HCT116 (cell line): Measurements from ENCODE around the gene ITGA1. TPM values are rescaled to one million over a fixed set of nuclear protein-coding genes. Genes with fewer than 3 reads are reported as not detected.

Experiments used
- ATAC-seq: fragments of 200-7000 bp; cut with Tn5 transposase; 2 replicates; pipeline ENCODE4 v1.9.1; 2020; ENCODE audit warnings: mild to moderate bottlenecking, moderate library complexity
- BruUV-seq: library from RNA; stranded (reverse); fragments of 400-500 nt; replicated peaks from 2 replicates; lab custom pipeline; 2021; lab: Mats Ljungman, UMichigan
- CTCF ChIA-PET: fragments of 300-600 bp; sonication (Branson Sonifier 250); formaldehyde crosslinking; loops from one replicate; lab custom pipeline; 2021; ENCODE audit warnings: antibody characterized with exemption; lab: Charles Lee
- POLR2A ChIA-PET: fragments of 300-600, 350-600 bp; sonication (Branson Sonifier 250); formaldehyde crosslinking; loops from one replicate; lab custom pipeline; 2021; ENCODE audit warnings: antibody characterized with exemption; lab: Charles Lee
- RAD21 ChIA-PET, 2 experiments: fragments of 300-600 bp; sonication (Branson Sonifier 250); formaldehyde crosslinking; loops; one replicate each; lab custom pipeline; 2023; ENCODE audit warnings: low total read pairs in 2 of 2; ENCODE audit not compliant: uncharacterized antibody in 2 of 2, unreplicated experiment in 2 of 2, low non-redundant PET in 1 of 2; lab: Charles Lee
- DNase-seq: peaks from one replicate; pipeline ENCODE4 v3.0.0-alpha.2; 2010; ENCODE audit warnings: low read depth, low spot score
- H2AFZ ChIP-seq: fragments of 200-600 bp; shearing (Covaris generic), sonication (generic); 2 replicates; pipeline ENCODE4 v1.6.1; 2017; ENCODE audit warnings: low read depth, mixed run types, mixed read lengths, antibody characterized with exemption, low read length; ENCODE audit not compliant: poor library complexity, severe bottlenecking
- H3K27ac ChIP-seq: 2 replicates; pipeline ENCODE4 v1.5.1; 2012; ENCODE audit warnings: low read depth, low read length
- H3K27me3 ChIP-seq: fragments of 200-600 bp; sonication (generic); 2 replicates; pipeline ENCODE4 v1.6.1; 2016; ENCODE audit warnings: mixed run types, low read length, mixed read lengths; ENCODE audit not compliant: insufficient read depth
- H3K36me3 ChIP-seq, 2 experiments: fragments of 200-500 bp in 1 of 2; fragments of 200-600 bp in 1 of 2; sonication (Bioruptor generic) in 1 of 2; sonication (generic) in 1 of 2; 2 replicates each; pipeline versions ENCODE4 v1.5.1 to v1.6.1; 2014 to 2016; ENCODE audit warnings: low read length in 2 of 2, inconsistent platforms in 1 of 2, mixed read lengths in 1 of 2, mixed run types in 1 of 2; ENCODE audit not compliant: insufficient read depth in 2 of 2, control insufficient read depth in 1 of 2
- H3K4me1 ChIP-seq, 2 experiments: fragments of 200-600 bp in 1 of 2; sonication (generic) in 1 of 2; 2 replicates each; pipeline versions ENCODE4 v1.5.1 to v1.6.1; 2012 to 2017; ENCODE audit warnings: low read length in 2 of 2, inconsistent platforms in 1 of 2, mild to moderate bottlenecking in 1 of 2, mixed read lengths in 1 of 2, mixed run types in 1 of 2, moderate library complexity in 1 of 2; ENCODE audit not compliant: insufficient read depth in 2 of 2, control insufficient read depth in 1 of 2
- H3K4me2 ChIP-seq: fragments of 200-600 bp; sonication (generic); 2 replicates; pipeline ENCODE4 v1.6.1; 2017; ENCODE audit warnings: mixed run types, low read length, mixed read lengths
- H3K4me3 ChIP-seq, 2 experiments: fragments of 200-600 bp in 1 of 2; sonication (generic) in 1 of 2; replicated peaks in 1 of 2; 2 replicates each; pipeline ENCODE4 v1.5.1; 2011 to 2016; ENCODE audit warnings: low read length in 2 of 2, control low read depth in 1 of 2, low read depth in 1 of 2, mild to moderate bottlenecking in 1 of 2, mixed read lengths in 1 of 2, mixed run types in 1 of 2
- H3K79me2 ChIP-seq: fragments of 200-600 bp; sonication (generic); 2 replicates; pipeline ENCODE4 v1.6.1; 2017; ENCODE audit warnings: mild to moderate bottlenecking, mixed run types, low read length, moderate library complexity, mixed read lengths; ENCODE audit not compliant: insufficient read depth
- H3K9ac ChIP-seq: fragments of 200-600 bp; sonication (generic); 2 replicates; pipeline ENCODE4 v1.6.1; 2016; ENCODE audit warnings: low read length, mixed read lengths
- H3K9me2 ChIP-seq: fragments of 200-600 bp; sonication (generic), shearing (Covaris generic); 2 replicates; pipeline ENCODE4 v1.6.1; 2017; ENCODE audit warnings: mixed run types, mild to moderate bottlenecking, moderate library complexity; ENCODE audit not compliant: insufficient read depth
- H3K9me3 ChIP-seq, 2 experiments: fragments of 200-500 bp in 1 of 2; fragments of 200-600 bp in 1 of 2; sonication (Bioruptor generic) in 1 of 2; sonication (generic) in 1 of 2; 2 replicates each; pipeline ENCODE4 v1.6.1; 2014 to 2017; ENCODE audit warnings: low read length in 2 of 2, mixed read lengths in 2 of 2, inconsistent platforms in 1 of 2, low read depth in 1 of 2, mild to moderate bottlenecking in 1 of 2, mixed run types in 1 of 2, moderate library complexity in 1 of 2; ENCODE audit not compliant: control insufficient read depth in 1 of 2, insufficient read depth in 1 of 2
- H4K20me1 ChIP-seq: fragments of 200-600 bp; sonication (generic), shearing (Covaris generic); 2 replicates; pipeline ENCODE4 v1.6.1; 2017; ENCODE audit warnings: mixed run types, mild to moderate bottlenecking, moderate library complexity; ENCODE audit not compliant: insufficient read depth
- ATF3 ChIP-seq: IDR thresholded peaks from 2 replicates; pipeline ENCODE4 v1.6.1; 2012
- CBX3 ChIP-seq: IDR thresholded peaks from 2 replicates; pipeline ENCODE4 v1.6.1; 2012; ENCODE audit warnings: low read depth
- CEBPB ChIP-seq: IDR thresholded peaks from 2 replicates; pipeline ENCODE4 v1.6.1; 2012; ENCODE audit warnings: low read depth
- CTCF ChIP-seq, 3 experiments: fragments of 200-600 bp in 1 of 3; sonication (generic) in 1 of 3; IDR thresholded peaks in 2 of 3; conservative IDR thresholded peaks in 1 of 3; 2 replicates each; pipeline ENCODE4 v1.5.1; 2012 to 2017; ENCODE audit warnings: low read depth in 2 of 3, low read length in 2 of 3, antibody characterized with exemption in 1 of 3, borderline replicate concordance in 1 of 3, control low read depth in 1 of 3, mild to moderate bottlenecking in 1 of 3, mixed read lengths in 1 of 3, mixed run types in 1 of 3, moderate library complexity in 1 of 3; ENCODE audit not compliant: insufficient read depth in 1 of 3
- EGR1 ChIP-seq: IDR thresholded peaks from 2 replicates; pipeline ENCODE4 v1.6.1; 2012; ENCODE audit warnings: low read depth
- ELF1 ChIP-seq: IDR thresholded peaks from 2 replicates; pipeline ENCODE4 v1.6.1; 2012; ENCODE audit warnings: low read depth, borderline replicate concordance
- EZH2 ChIP-seq: fragments of 200-600 bp; sonication (generic); IDR thresholded peaks from 2 replicates; pipeline ENCODE4 v1.6.1; 2017; ENCODE audit warnings: antibody characterized with exemption, mixed run types
- FOSL1 ChIP-seq: IDR thresholded peaks from 2 replicates; pipeline ENCODE4 v1.6.1; 2012; ENCODE audit warnings: low read depth
- JUND ChIP-seq: IDR thresholded peaks from 2 replicates; pipeline ENCODE4 v1.6.1; 2012
- MAX ChIP-seq: IDR thresholded peaks from 2 replicates; pipeline ENCODE4 v1.6.1; 2012
- POLR2AphosphoS5 ChIP-seq: IDR thresholded peaks from 2 replicates; pipeline ENCODE4 v1.6.1; 2011; ENCODE audit warnings: mild to moderate bottlenecking, low read depth, low read length, moderate library complexity
- RAD21 ChIP-seq: IDR thresholded peaks from 2 replicates; pipeline ENCODE4 v1.6.1; 2012; ENCODE audit warnings: low read depth, mild to moderate bottlenecking
- REST ChIP-seq: IDR thresholded peaks from 2 replicates; pipeline ENCODE4 v1.6.1; 2012; ENCODE audit warnings: low read depth
- SIN3A ChIP-seq: IDR thresholded peaks from 2 replicates; pipeline ENCODE4 v1.6.1; 2012; ENCODE audit warnings: low read depth
- SP1 ChIP-seq: IDR thresholded peaks from 2 replicates; pipeline ENCODE4 v1.6.1; 2012; ENCODE audit warnings: low read depth
- SRF ChIP-seq: IDR thresholded peaks from 2 replicates; pipeline ENCODE4 v1.6.1; 2012; ENCODE audit warnings: low read depth
- TCF7L2 ChIP-seq: IDR thresholded peaks from 2 replicates; pipeline ENCODE4 v1.7.0; 2011; ENCODE audit warnings: borderline replicate concordance, inconsistent platforms; ENCODE audit not compliant: insufficient read depth, insufficient read length; ENCODE audit errors: extremely low read depth
- YY1 ChIP-seq: IDR thresholded peaks from 2 replicates; pipeline ENCODE4 v1.6.1; 2011; ENCODE audit warnings: low read length, low read depth, moderate library complexity, mild to moderate bottlenecking; ENCODE audit not compliant: insufficient replicate concordance; ENCODE audit errors: extremely low read depth
- ZBTB33 ChIP-seq: IDR thresholded peaks from 2 replicates; pipeline ENCODE4 v1.6.1; 2011; ENCODE audit warnings: mild to moderate bottlenecking, low read length, moderate library complexity; ENCODE audit not compliant: insufficient replicate concordance; ENCODE audit errors: extremely low read depth
- ZNF274 ChIP-seq: fragments of 200-500 bp; sonication (Bioruptor generic); IDR thresholded peaks from 2 replicates; pipeline ENCODE4 v1.6.1; 2014; ENCODE audit warnings: mild to moderate bottlenecking, low read depth, low read length, inconsistent platforms
- intact Hi-C: fragments of 100-400 bp; cut with micrococcal nuclease; formaldehyde crosslinking; loops from 2 replicates; pipeline ENCODE4 v1.10.0; 2022
- total RNA-seq: library from RNA; stranded (reverse); gene quantifications from one replicate; pipeline ENCODE4 v1.2.1, GENCODE V29; 2021; ENCODE audit not compliant: unreplicated experiment

The ITGA1 gene
- total RNA-seq, 1 experiment from 2014 or later = 1.8 TPM

- Histone ChIP-seq H3K4me1 (peaks cover 5 to 9% of the 10 kb centered on the region in 2 experiments; a peak in 3 of 4 replicates), H3K79me2 (no peaks in the 10 kb centered on the region), H3K4me2 (no peak overlapping the region), H3K9ac (no peak overlapping the region), H3K9me2 (no peaks in the 10 kb centered on the region), H3K9me3 (no peaks in the 10 kb centered on the region), H4K20me1 (no peaks in the 10 kb centered on the region), H3K36me3 (no peaks in the 10 kb centered on the region), H2AFZ (no peak overlapping the region), H3K27me3 (no peaks in the 10 kb centered on the region), H3K4me3 (no peak overlapping the region), H3K27ac (no peak overlapping the region)
- no TSS peak for BruUV-seq
- intact Hi-C loops = no loop called here
- CTCF ChIA-PET = no interaction called here
- ATAC-seq (no peak), DNase-seq (no peak)
- RAD21 ChIA-PET = no interaction called here
- POLR2A ChIA-PET = no interaction called here
- TF ChIP-seq EZH2 = no peak
- TF ChIP-seq ATF3 = no peak
- TF ChIP-seq CEBPB = no peak
- TF ChIP-seq RAD21 = no peak
- TF ChIP-seq REST = no peak
- TF ChIP-seq JUND = no peak
- no peak for TF ChIP-seq ELF1
- TF ChIP-seq POLR2AphosphoS5 = no peak
- no peak for TF ChIP-seq ZNF274
- no peak for TF ChIP-seq YY1
- no peak for TF ChIP-seq ZBTB33
- no peak for TF ChIP-seq CTCF (IDR thresholded peaks at IDR 0.05 in 2 of 3, conservative IDR thresholded peaks at IDR 0.05 in 1 of 3; ENCODE audit: borderline replicate concordance in 1 of 3, insufficient read depth in 1 of 3, low read depth in 2 of 3, low read length in 2 of 3)
- no peak for TF ChIP-seq SRF
- no peak for TF ChIP-seq CBX3
- no peak for TF ChIP-seq FOSL1
- no peak for TF ChIP-seq TCF7L2
- no peak for TF ChIP-seq SIN3A
- TF ChIP-seq SP1 = no peak
- TF ChIP-seq MAX = no peak
- no peak for TF ChIP-seq EGR1
Measured at GRCh38 chr5:52924456-52924855, 136.7 kb downstream of the ITGA1 start.
